ENCODE data around the gene AGAP2. TPM values are rescaled to one million over a fixed set of nuclear protein-coding genes. Genes with fewer than 3 reads are reported as not detected.

The AGAP2 gene
- total RNA-seq, 4 donors from 2014 or later = 0.45 to 1.4 (median 1.3) TPM

GRCh38 chr12:57769594-57769993 lies 31.1 kb upstream of the AGAP2 start:
- Histone ChIP-seq H3K27ac (no peak overlapping the region), H3K36me3 (peaks cover 25% of the 10 kb centered on the region), H3K4me1 (peaks cover 48% of the 10 kb centered on the region), H3K4me3 (no peak overlapping the region), H3K9me3 (no peaks in the 10 kb centered on the region), H3K27me3 (peaks cover 21% of the 10 kb centered on the region)
- no peak for DNase-seq (ENCODE audit: low spot score in 2 of 2)
- TF ChIP-seq POLR2AphosphoS5 (IDR thresholded peaks at IDR 0.05) (no peak), CTCF (IDR thresholded peaks at IDR 0.05) (no peak), POLR2A (IDR thresholded peaks at IDR 0.05) (no peak), EP300 (IDR thresholded peaks at IDR 0.05) (no peak)
- WGBS = 96% methylated on average over 11 of the region's 11 CpGs

- peaks cover 25% of the 10 kb centered on the region for H3K36me3 ChIP-seq
- H3K4me1 ChIP-seq = peaks cover 38% of the 10 kb centered on the region
- peaks cover 37% of the 10 kb centered on the region for H3K27me3 ChIP-seq
- WGBS = 79% methylated on average over 3 of the region's 3 CpGs
- no peaks in the 10 kb centered on the region for H3K9me3 ChIP-seq
- no peak overlapping the region for H3K4me3 ChIP-seq
- H3K27ac ChIP-seq = no peak overlapping the region
- no peak for TF ChIP-seq POLR2A (IDR thresholded peaks at IDR 0.05)
- no peak for TF ChIP-seq CTCF (IDR thresholded peaks at IDR 0.05)
- TF ChIP-seq POLR2AphosphoS5 (IDR thresholded peaks at IDR 0.05) = no peak
- no peak for TF ChIP-seq EP300 (IDR thresholded peaks at IDR 0.05)
- no peak for DNase-seq (ENCODE audit: low spot score in 2 of 2)
Observed at GRCh38 chr12:57767876-57768275, 29.3 kb upstream of the AGAP2 start.

DNA sequence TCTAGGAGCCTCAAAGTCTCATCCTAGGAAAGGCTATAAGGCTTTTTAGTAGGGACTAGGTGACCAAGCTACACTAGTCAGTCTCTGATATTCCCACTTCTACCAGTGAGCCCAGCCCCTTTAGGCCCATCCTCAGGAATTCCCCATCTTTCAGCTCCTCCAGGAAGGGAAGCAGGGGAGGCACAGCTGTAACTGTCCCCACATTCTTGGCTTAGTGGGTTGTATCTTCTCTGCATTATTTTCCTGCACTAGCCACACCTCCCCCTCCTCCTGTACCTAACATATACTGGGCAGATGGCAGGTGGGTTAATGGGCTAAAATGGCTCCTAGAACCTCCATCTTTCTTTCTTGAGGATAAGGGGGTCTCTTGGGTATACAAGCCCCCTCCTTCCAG lies 28.8 kb upstream of the AGAP2 start:
- peaks cover 37% of the 10 kb centered on the region for H3K27me3 ChIP-seq
- H3K4me1 ChIP-seq = peaks cover 38% of the 10 kb centered on the region
- H3K36me3 ChIP-seq = peaks cover 25% of the 10 kb centered on the region
- no peak for DNase-seq (ENCODE audit: low spot score in 2 of 2)
- no peaks in the 10 kb centered on the region for H3K9me3 ChIP-seq
- no peak overlapping the region for H3K4me3 ChIP-seq
- H3K27ac ChIP-seq = no peak overlapping the region
- no peak for TF ChIP-seq CTCF (IDR thresholded peaks at IDR 0.05)
- no peak for TF ChIP-seq EP300 (IDR thresholded peaks at IDR 0.05)
- no peak for TF ChIP-seq POLR2AphosphoS5 (IDR thresholded peaks at IDR 0.05)
- no peak for TF ChIP-seq POLR2A (IDR thresholded peaks at IDR 0.05)

DNA sequence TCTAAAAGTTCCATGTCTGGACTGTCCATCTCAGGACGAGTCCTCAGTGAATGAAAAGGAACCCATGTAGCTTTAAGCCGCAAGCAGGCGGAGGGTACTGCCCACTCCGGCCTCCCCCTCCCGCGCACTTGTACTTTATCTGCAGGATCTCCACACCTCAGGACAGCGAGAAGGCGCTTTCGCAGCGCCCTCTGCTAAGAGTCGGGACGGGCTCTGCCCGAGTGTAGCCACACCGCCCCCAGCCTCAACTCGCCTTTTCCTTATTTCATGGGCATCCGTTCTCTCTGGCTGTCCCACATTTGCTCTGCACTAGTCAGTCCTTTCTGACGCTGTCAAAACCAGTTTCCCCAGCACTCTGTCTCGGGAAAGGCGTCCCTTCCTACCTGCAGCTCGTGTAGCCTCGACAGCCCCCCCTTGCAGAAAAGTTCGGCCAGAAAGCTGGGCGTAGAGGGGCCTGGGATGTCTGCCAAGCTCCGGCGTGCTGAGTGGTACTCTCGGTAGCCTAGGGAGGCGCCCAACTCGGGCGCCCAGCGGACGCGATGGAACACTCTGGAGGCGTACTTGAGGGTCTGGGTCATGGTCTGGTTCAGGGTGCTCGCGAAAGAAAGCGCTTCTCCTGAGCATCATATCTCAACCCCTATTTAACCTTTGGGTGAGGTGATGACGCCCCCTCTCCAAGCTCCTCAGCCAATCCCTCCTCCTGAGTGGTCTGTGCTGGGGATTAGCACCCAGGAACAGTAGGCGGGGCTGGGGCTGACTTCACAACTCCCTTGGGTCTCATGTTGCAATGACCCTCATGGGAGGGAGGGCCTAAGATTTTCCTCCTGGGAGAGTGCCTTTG lies 28.1 kb upstream of the AGAP2 start, which contains the start of gene CYP27B1:
Gene CYP27B1 (minus strand): TSS at position 615 of the 841 bp plus-strand sequence. CDS start 37 bp downstream, at position 578.
- H3K27ac ChIP-seq = no peak within 1 kb of the TSS
- H3K27me3 ChIP-seq = peaks cover 37% of the 10 kb centered on the region
- TF ChIP-seq POLR2A (IDR thresholded peaks at IDR 0.05) = no peak
- TF ChIP-seq EP300 (IDR thresholded peaks at IDR 0.05) = no peak
- no peak for TF ChIP-seq POLR2AphosphoS5 (IDR thresholded peaks at IDR 0.05)
- no peak for TF ChIP-seq CTCF (IDR thresholded peaks at IDR 0.05)
- peaks cover 25% of the 10 kb centered on the region for H3K36me3 ChIP-seq
- H3K9me3 ChIP-seq = no peaks in the 10 kb centered on the region
- peaks cover 38% of the 10 kb centered on the region for H3K4me1 ChIP-seq
- peak within 1 kb of the TSS; percentile 48 for H3K4me3 ChIP-seq
- no peak for DNase-seq (ENCODE audit: low spot score in 2 of 2)
- WGBS = 11% methylated on average over 6 of the region's 38 CpGs

DNA sequence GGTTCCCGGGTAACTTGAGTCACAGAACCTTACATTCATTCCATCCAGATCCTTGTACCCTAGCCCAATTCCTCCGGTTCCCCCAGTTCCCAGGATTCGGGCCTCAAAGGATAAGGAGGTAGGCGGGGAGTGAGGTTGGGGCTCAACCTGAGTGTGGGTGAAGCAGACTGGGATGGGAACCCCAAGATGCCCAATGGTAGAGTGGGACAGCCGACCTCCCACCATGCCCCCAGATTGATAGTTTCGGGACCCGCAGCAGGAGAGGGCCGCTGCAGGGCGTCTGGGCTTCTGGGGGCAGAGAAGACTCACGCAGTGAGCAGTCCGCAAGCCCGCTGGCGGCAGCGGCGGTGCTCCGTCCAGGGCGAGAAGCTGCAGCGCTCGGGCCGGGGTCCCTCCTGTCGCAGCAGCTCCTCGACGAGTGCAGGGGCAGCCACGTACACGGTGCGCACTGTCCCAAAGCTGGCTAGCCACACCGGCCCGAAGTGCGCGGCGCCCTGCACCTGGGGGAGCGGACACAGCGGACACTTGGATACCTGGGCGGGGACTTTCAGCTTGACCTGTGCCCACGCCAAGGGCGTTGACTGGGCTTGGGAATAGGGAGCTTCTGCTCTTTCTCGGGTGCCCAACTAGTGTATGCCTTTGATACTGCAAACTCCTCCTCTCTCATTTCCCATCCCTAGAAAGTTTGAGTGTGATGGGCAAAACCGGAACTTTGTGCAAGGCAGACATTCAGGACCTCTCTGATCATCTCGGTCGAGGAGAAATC lies 27.3 kb upstream of the AGAP2 start:
- Histone ChIP-seq H3K36me3 (peaks cover 25% of the 10 kb centered on the region), H3K27me3 (peaks cover 37% of the 10 kb centered on the region), H3K27ac (no peak overlapping the region), H3K9me3 (no peaks in the 10 kb centered on the region), H3K4me1 (peaks cover 30% of the 10 kb centered on the region), H3K4me3 (peak overlapping the region; percentile 48)
- no peak for DNase-seq (ENCODE audit: low spot score in 2 of 2)
- WGBS = 5% methylated on average over 8 of the region's 40 CpGs
- TF ChIP-seq POLR2AphosphoS5 (IDR thresholded peaks at IDR 0.05) (no peak), CTCF (IDR thresholded peaks at IDR 0.05) (no peak), EP300 (IDR thresholded peaks at IDR 0.05) (no peak), POLR2A (IDR thresholded peaks at IDR 0.05) (no peak)
